Upper lobe of right lung (tissue), 1 donor: Measurements from ENCODE around the gene LAX1. TPM values are rescaled to one million over a fixed set of nuclear protein-coding genes. Genes with fewer than 3 reads are reported as not detected.

ENCODE experiments used
- ATAC-seq: fragments of 200-7000 bp; cut with Tn5 transposase; one replicate; pipeline ENCODE4 v1.9.1; 2020; ENCODE audit warnings: mild to moderate bottlenecking, moderate library complexity
- DNase-seq: peaks from one replicate; pipeline ENCODE4 v3.0.0-alpha.2; 2020
- H3K27ac ChIP-seq: fragments of 200-600 bp; one replicate; pipeline ENCODE4 v1.8.0; 2022
- H3K27me3 ChIP-seq: fragments of 200-600 bp; one replicate; pipeline ENCODE4 v1.8.0; 2022; ENCODE audit warnings: mild to moderate bottlenecking
- H3K36me3 ChIP-seq: fragments of 200-600 bp; one replicate; pipeline ENCODE4 v1.8.0; 2022
- H3K4me1 ChIP-seq: fragments of 200-600 bp; one replicate; pipeline ENCODE4 v1.8.0; 2022
- H3K4me3 ChIP-seq: fragments of 200-600 bp; one replicate; pipeline ENCODE4 v1.8.0; 2022; ENCODE audit warnings: mild to moderate bottlenecking
- H3K9me3 ChIP-seq: fragments of 200-600 bp; one replicate; pipeline ENCODE4 v1.8.0; 2022
- CTCF ChIP-seq: fragments of 200-600 bp; IDR thresholded peaks from one replicate; pipeline ENCODE4 v1.8.0; 2022; ENCODE audit warnings: antibody characterized with exemption
- intact Hi-C: fragments of 100-400 bp; cut with DNase I; formaldehyde crosslinking; loops from one replicate; pipeline ENCODE4 v1.11.0; 2022
- long read RNA-seq: library from polyadenylated mRNA; unstranded; transcript quantifications from one replicate; pipeline ENCODE4 v2.0.0, GENCODE V29; 2021
- total RNA-seq: library from RNA; stranded (reverse); fragmentation: NEBNext Ultra II Directional; extraction: Animal tissue kit (Norgen Biotek cat#: 25700); gene quantifications from one replicate; pipeline ENCODE4 v1.2.1, GENCODE V29; 2021
- donor health status: DM: no; HTN: yes; CAD: no; lungs with severe emphysema.

LAX1 gene
- total RNA-seq = 3.0 TPM
- long read RNA-seq, partial matches to known transcripts = 0 of 3 reads
- long read RNA-seq, other reads (novel, unspliced or antisense) = 3 of 3 reads

GRCh38 chr1:203765029-203765837 lies at the start of gene LAX1:
TSS of gene LAX1 (plus strand) at chr1:203765183. CDS start at chr1:203765566, 383 bp downstream.
- Histone ChIP-seq H3K36me3 (no peaks in the 10 kb centered on the region), H3K27me3 (no peaks in the 10 kb centered on the region), H3K27ac (peak within 1 kb of the TSS; percentile 65), H3K4me3 (peak within 1 kb of the TSS; percentile 32), H3K9me3 (no peaks in the 10 kb centered on the region), H3K4me1 (no peaks in the 10 kb centered on the region)
- DNase-seq (peak; percentile 41), ATAC-seq (peak; percentile 25)
- TF ChIP-seq CTCF = no peak
- intact Hi-C loops = no loop called here

DNA sequence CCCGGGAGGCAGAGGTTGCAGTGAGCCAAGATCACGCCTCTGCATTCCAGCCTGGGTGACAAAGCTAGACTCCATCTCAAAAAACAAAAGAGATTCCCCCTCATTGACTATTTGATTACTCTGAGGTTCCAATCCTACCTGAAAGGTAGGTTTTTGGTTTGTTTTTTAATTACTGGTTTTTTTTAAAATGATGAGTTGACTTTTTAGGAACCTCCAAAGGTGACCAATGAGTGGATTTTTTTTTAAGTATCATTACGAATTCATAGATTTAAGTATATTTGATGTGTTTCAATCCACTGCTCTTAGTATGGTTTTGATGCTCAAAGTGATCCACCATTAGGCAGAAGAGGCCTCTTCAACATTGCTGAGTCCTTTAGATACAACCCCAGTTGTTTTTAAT lies 47.9 kb upstream of the LAX1 start:
- intact Hi-C loops = no loop called here
- no peak overlapping the region for H3K4me3 ChIP-seq
- peaks cover 90% of the 10 kb centered on the region for H3K36me3 ChIP-seq
- DNase-seq = no peak
- H3K4me1 ChIP-seq = no peaks in the 10 kb centered on the region
- ATAC-seq = no peak
- no peak for TF ChIP-seq CTCF
- H3K27ac ChIP-seq = no peak overlapping the region
- H3K9me3 ChIP-seq = no peaks in the 10 kb centered on the region
- no peaks in the 10 kb centered on the region for H3K27me3 ChIP-seq

DNA sequence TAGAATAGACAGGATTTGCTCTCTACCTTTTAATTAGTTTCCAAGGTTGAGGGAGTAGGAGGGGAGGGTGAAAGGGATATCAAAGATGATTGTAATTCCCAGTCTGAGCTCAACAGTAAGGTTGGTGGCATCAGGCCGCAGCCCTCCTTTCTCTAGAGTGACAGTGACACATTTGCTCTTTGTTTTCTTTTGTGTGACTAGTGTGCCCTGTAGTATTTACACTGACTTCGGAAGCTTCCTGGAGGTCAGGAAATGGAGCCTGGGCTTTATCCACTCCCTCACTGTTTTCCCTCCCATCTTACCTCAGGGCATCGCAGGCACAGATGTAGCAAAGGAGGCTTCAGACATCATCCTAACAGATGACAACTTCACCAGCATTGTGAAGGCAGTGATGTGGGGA lies 44.7 kb upstream of the LAX1 start:
- no peak overlapping the region for H3K27ac ChIP-seq
- no peak overlapping the region for H3K4me3 ChIP-seq
- no peak for ATAC-seq
- no peak for TF ChIP-seq CTCF
- H3K27me3 ChIP-seq = no peaks in the 10 kb centered on the region
- DNase-seq = no peak
- H3K4me1 ChIP-seq = no peaks in the 10 kb centered on the region
- no peaks in the 10 kb centered on the region for H3K9me3 ChIP-seq
- H3K36me3 ChIP-seq = peaks cover 85% of the 10 kb centered on the region
- intact Hi-C loops = no loop called here

- Histone ChIP-seq H3K36me3 (peaks cover 91% of the 10 kb centered on the region), H3K27me3 (no peaks in the 10 kb centered on the region), H3K4me3 (no peak overlapping the region), H3K27ac (no peak overlapping the region), H3K9me3 (no peaks in the 10 kb centered on the region), H3K4me1 (no peaks in the 10 kb centered on the region)
- ATAC-seq (peak; percentile 65), DNase-seq (no peak)
- no peak for TF ChIP-seq CTCF
- intact Hi-C loops = no loop called here
Observed at GRCh38 chr1:203722909-203723308, 42.1 kb upstream of the LAX1 start.

- intact Hi-C loops = no loop called here
- H3K27me3 ChIP-seq = no peaks in the 10 kb centered on the region
- no peak overlapping the region for H3K4me3 ChIP-seq
- no peak for DNase-seq
- ATAC-seq = no peak
- peaks cover 88% of the 10 kb centered on the region for H3K36me3 ChIP-seq
- TF ChIP-seq CTCF = no peak
- H3K4me1 ChIP-seq = no peaks in the 10 kb centered on the region
- no peak overlapping the region for H3K27ac ChIP-seq
- no peaks in the 10 kb centered on the region for H3K9me3 ChIP-seq
Observed at GRCh38 chr1:203726417-203726867, 38.5 kb upstream of the LAX1 start.
